Measurements from ENCODE around the gene MAN1B1.

MAN1B1 gene

DNA sequence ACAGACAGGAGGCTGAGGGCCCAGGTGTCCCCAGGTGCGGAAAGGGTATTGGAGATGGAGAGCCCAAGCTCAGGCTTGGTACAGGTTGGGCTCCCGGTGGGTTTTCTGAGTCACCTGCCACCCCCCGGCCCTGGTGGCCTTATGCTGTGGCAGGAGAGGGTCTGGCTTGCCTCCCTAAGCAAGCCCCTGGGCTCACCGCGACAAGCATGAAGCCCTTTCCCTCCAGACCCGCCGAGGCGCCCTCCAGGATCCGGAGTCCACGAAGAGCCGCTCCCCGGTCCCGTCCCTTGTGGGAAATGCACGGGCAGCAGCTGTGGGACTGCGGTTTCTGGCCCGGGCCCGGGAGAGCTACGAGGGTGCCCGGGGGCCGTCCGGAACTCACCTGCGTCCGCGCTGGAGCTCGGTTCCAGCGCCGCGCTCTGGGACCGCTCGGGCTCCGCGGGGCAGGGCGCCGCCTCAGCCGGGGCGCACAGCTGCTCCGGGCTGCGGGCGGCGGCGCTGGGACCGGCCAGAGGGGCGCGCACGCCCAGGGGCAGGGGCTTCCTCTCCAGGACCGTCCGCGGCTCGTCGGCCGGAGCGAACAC lies 17.2 kb upstream of the MAN1B1 start:
- no peak for DNase-seq

DNA sequence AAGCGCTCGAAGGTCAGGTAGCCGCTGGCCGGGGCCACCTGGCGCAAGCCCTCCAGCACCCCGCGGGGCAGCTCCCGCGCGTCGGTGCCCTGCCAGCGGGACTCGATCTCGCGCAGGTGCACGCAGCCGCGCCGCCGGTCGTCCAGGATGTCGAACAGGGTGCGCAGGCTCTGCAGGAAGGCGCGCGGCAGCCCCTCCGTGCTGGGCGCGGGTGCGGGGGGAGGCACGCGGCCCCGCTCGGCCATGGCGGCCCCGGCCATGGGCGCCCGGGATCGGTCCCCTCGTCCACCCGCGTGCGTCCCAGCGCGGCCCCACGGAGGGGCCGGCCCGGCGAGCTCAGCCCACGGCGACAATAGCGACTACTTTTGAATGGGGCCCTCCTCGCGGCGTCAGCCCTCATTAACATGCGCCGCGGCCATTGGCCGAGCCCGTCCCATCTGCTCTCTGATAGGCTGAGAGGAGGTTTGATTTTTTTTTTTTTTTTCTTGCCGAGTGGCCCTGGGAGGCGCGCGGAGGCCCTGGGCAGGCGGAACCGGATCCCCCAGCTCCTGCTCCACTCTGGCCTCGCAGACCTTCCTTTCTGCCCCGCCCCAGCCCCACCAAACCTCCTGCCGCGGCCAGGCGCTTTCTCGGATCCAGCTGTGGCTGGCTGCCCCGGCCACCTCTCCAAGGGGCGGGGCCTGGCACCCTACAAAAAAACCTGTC lies 16.4 kb upstream of the MAN1B1 start, which contains the start of gene SAPCD2:
Gene SAPCD2, minus strand, starts transcription at position 357 of the 705 bp plus-strand sequence. Its CDS starts 97 bp downstream, at position 260.
- DNase-seq: peak; percentile 89

DNA sequence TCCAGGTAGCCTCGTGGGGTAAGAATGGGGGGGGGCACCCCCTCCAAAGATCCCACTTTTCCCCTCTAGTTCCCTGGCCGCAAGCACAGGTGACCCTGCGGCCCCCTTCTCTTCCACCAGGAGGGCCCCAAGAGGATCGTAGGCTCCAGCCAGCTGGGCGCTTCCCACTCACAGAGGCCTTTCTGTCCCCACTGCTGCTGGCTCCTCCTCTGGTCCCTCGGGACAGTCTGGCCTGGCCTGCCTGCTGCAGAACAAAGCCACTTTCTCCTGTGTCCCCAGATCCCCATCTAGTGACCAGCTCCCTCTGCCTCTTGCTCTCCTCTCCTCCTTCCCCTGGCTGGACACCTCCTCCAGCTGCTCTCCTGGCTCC lies 15.9 kb upstream of the MAN1B1 start:
- DNase-seq: peak; percentile 49

DNA sequence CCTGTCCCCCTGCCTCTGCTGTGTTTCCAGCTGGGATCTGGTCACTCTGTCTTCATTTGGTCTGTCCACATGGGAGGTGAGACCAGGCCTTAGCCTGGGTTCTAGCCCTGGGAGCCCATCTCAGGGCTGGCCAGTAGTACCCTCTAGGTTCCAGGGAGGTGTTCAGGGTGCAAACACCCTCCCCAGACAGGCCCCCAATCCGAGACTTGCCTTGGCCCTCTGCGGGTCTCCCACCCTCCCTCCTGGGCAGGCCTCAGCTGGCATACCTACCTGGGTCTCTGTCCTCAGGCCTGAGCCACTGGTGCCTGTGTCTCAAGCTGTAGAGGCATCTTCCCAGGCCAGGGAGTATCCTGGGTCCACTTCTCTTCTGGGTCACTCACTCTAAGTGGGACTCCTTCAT lies 15.5 kb upstream of the MAN1B1 start:
- DNase-seq: no peak

DNA sequence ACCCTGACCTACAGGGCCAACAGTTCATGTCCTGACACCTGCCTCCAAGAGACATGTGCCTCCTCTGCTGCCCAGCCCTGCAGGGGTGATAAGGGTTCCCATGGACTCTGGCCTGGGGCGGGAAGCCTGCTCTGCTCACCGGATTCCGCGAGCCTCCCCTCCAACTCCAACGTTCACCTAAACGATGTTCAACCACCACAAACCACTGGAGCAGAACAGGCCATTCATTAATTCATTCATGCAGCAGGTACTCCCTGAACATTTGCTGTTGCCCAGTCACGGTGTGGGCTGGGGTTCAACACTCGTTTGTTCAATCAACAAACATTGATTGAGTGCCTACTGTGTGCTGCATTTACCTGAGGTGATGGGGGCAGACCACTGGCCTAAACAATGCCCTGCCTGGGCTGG lies 12.8 kb upstream of the MAN1B1 start:
- no peak for DNase-seq

DNA sequence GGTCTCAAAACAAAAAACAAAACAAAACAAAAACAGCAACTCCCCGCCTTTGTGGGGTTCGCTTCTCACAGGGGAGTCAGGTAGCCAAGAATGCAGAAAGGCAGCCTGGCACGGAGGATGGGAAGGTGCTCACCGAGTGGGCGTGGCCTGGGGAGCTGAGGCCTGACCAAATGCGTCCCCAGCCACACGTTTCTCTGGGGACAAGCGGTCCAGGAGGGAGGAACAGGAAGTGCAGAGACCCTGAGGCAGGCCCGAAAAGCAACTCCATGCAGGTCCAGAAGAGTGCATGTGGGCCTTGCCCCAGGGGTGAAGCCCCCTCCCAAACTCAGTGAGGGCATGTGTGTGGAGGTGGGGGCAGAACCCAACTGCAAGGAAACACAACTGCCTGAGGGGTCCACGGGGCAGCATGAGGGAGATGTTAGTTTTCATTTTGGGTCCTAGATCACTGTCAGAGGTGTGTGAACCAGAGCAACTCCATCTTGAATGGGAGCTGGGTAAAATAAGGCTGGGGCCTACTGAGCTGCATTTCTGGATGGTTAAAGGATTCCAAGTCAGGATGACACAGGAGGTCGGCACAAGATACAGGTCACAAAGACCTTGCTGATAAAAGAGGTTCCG lies 12.0 kb upstream of the MAN1B1 start:
- no peak for DNase-seq

DNA sequence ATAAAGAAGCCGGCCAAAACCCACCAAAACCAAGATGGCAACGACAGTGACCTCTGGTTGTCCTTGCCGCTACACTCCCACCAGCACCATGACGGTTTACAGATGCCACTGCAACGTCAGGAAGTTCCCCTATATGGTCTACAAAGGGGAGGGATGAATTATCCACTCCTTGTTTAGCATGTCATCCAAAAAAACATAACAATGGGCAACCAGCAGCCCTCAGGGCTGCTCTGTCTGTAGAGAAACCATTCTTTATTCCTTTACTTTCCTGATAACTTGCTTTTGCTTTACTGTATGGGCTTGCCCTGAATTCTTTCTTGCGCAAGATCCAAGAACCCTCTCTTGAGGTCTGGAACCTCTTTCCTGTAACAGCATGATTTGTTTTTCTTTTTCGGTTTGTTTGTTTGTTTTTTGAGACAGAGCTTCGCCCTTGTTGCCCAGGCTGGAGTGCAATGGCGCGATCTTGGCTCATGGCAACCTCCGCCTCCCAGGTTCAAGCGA lies 11.5 kb upstream of the MAN1B1 start:
- DNase-seq: no peak

DNA sequence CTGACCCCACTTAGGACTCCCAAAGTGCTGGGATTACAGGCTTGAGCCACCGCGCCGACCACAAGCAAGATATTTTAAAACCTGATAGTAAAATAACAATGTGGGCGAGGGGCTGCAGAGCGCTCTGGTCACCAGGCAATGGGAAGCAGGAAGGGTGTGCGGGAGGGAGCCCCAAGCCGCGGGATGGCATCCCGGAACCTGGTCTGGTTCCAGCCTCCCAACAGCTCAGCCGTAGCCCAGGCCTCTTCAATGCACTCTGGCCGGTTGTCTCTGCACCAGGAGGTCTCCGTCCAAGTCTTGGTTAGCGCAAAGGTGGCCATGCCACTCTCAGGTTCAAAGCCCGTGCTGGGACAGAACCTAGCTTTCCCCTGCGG lies 10.2 kb upstream of the MAN1B1 start:
- DNase-seq: no peak

DNA sequence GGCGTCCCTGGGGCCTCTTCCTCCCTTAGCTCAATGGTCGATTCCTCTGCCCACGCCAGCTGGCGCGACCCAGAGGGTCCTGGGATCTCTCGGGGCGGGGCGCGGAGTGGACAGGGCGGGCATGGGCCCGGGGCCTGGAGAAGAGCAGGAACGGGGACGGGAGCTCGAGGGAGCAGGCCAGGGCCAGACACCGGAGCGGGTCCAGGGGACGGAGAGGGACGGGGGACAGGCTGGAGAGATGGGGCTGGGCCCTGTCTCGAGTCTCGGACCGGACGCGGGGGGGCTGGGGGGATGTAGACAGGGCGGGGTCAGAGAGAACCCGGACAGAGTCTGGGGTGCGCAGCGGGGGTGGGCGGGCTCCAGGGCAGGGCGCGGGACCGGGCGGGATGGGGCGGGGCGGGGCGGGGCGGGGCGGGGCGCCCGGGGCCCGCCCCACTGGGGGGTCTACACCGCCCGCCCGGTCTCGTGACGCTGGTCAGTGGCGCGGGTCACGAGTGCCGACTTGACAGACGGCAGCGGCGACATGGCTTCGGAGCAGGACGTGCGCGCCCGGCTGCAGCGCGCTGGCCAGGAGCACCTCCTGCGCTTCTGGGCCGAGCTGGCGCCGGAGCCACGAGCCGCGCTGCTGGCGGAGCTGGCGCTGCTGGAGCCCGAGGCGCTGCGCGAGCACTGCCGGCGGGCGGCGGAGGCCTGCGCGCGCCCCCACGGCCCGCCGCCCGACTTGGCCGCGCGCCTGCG lies 9.6 kb upstream of the MAN1B1 start, which contains the start of gene UAP1L1:
Gene UAP1L1, plus strand, starts transcription at position 508 of the 738 bp plus-strand sequence. Its CDS starts 16 bp downstream, at position 524.
- peak; percentile 59 for DNase-seq

DNA sequence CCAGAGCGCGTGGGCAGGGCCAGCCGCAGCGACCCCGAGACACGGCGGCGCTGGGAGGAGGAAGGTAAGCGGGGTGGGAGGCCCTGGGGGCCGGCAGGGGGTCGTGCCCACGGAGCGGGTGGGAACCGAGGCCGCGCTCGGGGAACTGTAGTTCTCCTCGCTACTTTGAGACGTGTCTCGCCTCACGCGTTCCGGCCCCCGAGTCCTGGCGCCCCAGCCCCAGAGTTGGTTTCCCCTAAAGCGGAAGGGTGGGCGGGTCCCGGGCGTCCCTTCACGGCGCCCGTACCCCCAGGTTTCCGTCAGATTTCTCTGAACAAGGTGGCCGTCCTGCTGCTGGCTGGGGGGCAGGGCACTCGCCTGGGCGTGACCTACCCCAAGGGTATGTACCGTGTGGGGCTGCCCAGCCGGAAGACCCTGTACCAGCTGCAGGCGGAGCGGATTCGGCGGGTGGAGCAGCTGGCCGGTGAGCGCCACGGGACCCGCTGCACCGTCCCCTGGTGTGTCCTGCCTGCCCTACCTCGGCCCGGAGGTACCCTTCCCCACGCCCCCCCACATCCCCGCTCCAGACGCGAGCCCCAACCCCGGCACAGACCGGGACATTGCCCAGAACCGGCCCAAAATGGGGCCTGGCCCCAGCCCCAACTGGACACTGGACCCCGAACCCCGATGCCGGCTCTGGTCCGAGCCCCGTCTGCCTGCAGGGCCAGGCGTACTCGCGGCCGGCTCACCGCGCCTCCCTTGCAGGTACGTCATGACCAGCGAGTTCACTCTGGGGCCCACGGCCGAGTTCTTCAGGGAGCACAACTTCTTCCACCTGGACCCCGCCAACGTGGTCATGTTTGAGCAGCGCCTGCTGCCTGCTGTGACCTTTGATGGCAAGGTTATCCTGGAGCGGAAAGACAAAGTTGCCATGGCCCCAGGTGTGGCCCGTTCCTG lies 8.8 kb upstream of the MAN1B1 start:
- DNase-seq: no peak

DNA sequence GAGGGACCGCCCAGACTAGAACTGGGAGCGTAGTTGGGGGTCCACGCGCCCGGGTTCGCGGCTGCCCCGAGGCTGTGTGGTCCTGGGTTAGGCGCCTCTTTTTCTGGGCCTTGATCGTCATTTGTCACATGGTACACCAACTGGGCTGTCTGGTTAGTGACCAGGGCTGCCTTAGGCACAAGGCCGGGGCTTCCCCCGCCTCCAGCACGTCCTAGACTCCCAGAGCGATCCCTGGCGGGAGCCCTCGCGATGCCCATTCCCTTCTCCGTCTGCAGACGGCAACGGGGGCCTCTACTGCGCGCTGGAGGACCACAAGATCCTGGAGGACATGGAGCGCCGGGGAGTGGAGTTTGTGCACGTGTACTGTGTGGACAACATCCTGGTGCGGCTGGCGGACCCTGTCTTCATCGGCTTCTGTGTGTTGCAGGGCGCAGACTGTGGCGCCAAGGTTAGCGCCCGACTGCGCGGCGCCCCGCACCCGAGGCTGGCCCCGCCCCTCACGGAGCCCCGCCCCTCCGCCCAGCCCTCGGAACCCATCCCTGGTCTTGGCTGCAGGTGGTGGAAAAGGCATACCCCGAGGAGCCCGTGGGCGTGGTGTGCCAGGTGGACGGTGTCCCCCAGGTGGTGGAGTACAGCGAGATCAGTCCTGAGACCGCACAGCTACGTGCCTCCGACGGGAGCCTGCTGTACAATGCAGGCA lies 7.9 kb upstream of the MAN1B1 start:
- DNase-seq: no peak

DNA sequence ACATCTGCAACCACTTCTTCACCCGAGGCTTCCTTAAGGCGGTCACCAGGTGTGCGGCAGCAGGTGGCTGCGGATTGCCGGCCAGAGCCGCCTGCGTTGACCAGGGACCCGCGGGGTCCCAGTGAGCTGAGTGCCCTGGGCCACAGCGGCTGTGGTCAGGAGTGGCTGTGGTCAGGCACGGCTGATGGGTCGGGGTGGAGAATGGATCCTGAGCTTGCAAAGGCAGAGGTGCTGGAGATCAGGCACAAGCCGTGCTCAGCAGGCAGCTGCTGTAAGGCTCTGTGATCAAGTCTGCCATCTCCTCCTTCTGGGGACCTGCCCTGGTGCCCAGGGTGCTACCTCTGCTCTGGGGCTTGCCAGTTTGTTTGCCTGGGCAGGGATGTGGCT lies 7.4 kb upstream of the MAN1B1 start:
- no peak for DNase-seq

DNA sequence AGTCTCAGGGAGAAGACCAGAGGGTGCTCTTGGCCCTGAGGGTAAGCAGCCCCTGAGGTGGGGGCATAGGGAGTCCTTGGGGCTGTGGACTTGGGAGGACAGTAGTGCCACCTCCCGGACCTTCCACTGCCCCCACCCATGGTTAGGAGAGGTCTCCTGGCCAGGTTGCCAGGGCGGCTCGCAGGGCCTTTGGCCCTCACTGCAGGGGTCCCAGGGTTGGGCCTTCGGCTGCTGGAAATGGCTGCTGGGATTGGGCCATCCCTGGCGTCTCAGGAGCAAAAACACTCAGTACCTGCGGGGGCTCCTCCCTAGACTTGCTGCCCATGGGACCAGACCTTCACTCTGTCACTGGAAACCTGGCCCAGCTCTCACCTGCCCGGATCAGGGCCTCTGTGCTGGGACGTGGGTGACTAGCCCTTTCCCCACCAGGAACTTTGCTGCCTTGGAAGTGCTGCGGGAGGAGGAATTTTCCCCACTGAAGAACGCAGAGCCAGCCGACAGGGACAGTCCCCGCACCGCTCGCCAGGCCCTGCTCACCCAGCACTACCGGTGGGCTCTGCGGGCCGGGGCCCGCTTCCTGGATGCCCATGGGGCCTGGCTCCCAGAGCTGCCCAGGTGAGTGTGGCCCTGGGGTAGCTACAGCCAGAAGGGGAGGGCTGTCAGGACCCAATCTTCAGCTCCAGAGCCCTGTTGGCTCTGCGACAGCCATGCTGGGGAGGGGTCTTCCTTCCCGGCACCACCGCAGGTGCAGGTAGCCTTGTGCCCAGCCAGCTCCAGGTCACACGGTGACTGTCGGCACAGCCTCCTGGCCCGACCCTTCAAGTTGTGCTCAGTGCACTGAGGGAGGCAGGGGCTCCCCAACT lies 6.3 kb upstream of the MAN1B1 start:
- DNase-seq: no peak

DNA sequence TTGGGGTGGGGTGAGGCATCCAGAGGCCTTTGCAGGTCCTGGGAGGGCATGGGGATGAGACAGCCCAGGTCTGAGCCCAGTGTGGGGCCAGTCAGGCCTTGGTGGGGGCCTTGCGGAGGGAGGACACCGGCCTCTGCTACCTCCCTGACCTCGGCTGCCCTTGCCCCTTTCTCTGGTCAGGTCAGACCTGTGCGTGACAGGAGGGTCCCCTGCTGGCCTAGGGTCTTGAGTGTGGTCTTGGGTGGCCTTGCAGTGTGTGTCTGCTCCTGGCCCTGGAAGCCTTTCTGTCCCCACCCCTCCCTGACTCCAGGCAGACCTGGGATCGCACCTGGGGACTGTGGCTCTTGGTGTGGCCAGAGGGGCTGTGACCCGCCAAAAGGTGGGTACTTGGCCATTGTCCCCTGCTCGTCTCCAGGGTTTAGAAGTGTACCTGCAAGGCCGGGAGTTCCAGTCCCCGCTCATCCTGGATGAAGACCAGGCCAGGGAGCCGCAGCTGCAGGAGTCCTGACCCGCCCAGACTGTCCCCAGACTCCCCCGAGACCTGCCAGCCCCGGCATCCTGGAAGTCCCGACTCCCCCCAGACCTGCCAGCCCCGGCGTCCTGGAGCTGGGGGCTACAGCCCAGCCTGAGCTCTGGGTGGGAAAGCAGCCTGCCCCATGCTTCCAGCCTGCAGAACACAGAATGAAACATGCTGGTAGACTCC lies 4.4 kb upstream of the MAN1B1 start:
- DNase-seq: no peak

DNA sequence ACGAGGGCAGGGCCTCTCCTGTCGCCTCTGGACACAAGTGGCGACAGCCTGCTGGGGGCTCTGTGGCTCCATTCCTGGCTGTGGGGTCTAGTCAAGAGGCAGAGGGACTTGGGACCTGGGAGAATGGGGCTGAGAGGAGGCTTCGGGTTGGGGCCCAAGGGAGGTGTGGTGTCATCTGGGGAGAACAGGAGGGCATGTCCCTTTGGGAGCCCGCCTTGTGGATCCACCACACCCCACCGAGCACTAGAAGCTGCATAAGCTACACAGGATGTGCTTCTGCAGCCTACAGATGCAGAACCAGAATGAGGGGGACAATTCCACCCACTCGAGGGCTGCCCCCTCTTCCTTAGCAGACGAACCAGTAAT lies 3.9 kb upstream of the MAN1B1 start:
- DNase-seq: no peak

DNA sequence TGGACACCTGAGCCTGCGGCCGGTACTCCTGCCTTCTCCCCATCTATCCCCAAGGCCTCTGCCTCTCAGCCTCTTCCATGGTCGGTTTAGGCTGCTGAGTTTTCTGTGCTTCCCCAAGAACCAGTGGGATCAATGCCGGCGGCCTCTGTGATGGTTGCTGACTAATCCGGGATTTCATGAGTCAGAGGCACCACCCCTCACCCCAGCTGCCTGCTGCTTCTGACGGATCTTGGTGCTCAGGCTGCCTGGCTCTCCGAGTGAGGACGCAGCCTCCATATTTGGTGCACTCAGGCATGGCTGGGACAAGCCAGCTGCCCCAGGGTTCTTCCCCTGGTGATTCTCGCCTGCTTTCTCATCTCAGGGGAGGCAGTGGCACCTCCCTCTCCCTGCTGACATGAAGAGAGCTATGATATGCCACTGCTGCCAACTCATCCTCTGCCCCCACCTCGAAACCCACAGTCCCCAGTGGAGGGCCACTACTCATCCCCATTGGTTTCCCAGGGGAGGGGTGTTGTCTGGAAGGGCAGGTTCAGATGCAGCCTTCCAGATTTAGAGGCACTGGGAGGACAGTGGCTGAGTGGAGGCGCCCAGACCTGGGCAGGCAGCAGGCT lies 3.3 kb upstream of the MAN1B1 start:
- DNase-seq: peak; percentile 98

DNA sequence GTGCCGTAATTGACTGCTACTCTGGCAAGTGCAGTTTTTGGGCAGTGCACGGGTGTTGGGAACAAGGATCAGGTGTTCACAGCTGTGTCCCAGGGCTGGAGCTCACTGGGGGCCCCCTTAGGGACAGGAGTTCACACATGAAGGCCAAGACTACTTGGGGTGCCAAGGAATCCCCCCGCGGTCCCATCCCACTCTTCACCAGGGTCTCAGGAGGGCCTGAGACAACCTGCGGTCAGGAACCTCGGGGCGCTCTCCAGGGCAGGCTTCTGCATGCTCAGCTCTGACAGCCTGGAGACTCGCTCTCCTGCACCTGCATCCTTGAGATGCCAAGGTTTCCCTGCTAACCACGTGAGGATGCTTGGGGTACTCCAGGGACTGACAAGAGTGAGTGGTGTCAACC lies 2.3 kb upstream of the MAN1B1 start:
- no peak for DNase-seq

DNA sequence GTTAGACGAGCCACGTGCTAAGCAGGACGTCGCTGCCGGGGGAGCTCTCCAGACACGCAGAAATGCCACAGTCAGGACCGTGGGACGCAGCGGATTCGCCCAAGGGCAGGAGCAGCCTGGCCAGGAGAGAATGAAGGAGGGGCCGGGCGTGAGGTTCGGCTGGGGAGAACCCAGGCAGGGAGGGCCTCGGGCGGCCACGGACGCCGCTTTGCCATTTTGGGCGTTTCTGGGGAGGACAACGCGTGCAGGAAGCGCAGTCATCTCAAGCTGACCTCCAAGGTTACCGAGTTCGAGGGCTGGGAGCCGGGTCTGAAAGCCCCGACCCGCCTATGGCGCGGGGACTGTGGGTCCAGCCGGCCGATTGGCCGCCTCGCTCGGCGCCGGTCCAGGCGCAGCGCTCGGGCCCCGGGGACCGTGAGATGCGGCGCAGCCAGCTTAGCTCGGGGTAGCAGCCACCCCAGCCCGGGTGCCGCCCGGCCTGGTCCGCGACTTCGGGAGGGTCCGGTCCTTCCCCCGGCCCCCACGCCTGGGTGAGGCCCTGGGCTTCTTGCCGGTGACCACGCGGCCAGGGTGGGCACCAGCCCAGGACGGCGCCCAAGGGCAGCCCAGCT lies 760 bp upstream of the MAN1B1 start:
- peak; percentile 48 for DNase-seq

DNA sequence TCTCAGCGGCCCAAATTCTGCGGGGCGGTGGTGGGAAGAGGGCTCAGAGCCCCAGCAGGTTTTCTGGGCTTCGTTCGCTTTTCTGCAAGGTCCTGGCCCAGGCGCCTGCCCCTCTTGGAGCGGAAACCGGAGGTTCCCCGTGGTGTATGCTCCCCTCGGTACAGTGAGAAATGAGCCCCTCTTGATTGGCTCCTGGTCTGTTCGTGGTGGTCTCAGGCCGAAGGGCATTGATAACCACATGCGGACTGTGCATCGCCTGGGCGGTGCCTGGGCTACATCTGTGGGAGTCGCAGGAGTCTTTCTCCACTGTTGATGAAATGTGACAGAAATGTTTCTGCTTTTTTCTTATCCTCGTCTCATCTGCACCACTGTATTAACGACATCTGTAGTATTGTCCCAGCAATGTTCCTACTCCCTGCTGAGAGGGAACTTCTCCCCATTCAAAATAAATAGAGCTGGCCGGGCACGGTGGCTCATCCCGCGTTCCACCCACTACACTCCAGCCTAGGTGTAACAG lies 682 bp downstream of the MAN1B1 start:
- no peak for DNase-seq

Data from fibroblast of skin of back (primary cell).